Stimulated activated CD8-positive, alpha-beta memory T cell treated with anti-CD3 and anti-CD28 coated beads, Interleukin-15, amount 100 ng/mL, for 24 hours (primary cell): Measurements from ENCODE around the gene KLF6.

Experiments
- DNase-seq: peaks from one replicate; pipeline ENCODE4 v3.0.0-alpha.2; 2020; ENCODE audit warnings: low read depth

The KLF6 gene

GRCh38 chr10:3787816-3788215 lies 2.8 kb upstream of the KLF6 start:
- DNase-seq = no peak

GRCh38 chr10:3787016-3787400 lies 2.0 kb upstream of the KLF6 start:
- no peak for DNase-seq

- DNase-seq = no peak
These were observed 1.4 kb upstream of the KLF6 start for GRCh38 chr10:3786295-3787015.

- no peak for DNase-seq
These were observed 852 bp upstream of the KLF6 start for GRCh38 chr10:3785851-3786271.

GRCh38 chr10:3785251-3785850 lies 342 bp upstream of the KLF6 start:
- DNase-seq = peak; percentile 95

GRCh38 chr10:3783682-3784432 lies 1.2 kb downstream of the KLF6 start:
- no peak for DNase-seq

GRCh38 chr10:3783316-3783681 lies 1.7 kb downstream of the KLF6 start:
- DNase-seq = no peak

GRCh38 chr10:3782451-3783315 lies 2.3 kb downstream of the KLF6 start:
- no peak for DNase-seq

- DNase-seq = no peak
These were observed 2.9 kb downstream of the KLF6 start for GRCh38 chr10:3782146-3782450.

GRCh38 chr10:3781468-3782145 lies 3.4 kb downstream of the KLF6 start:
- DNase-seq = no peak

- DNase-seq = no peak
These were observed 4.1 kb downstream of the KLF6 start for GRCh38 chr10:3780771-3781467.

GRCh38 chr10:3780021-3780770 lies 4.8 kb downstream of the KLF6 start:
- no peak for DNase-seq

- no peak for DNase-seq
These were observed 5.8 kb downstream of the KLF6 start for GRCh38 chr10:3779158-3779741.

- no peak for DNase-seq
These were observed 6.3 kb downstream of the KLF6 start for GRCh38 chr10:3778692-3779157.

GRCh38 chr10:3777981-3778691 lies 6.9 kb downstream of the KLF6 start:
- DNase-seq = no peak

- no peak for DNase-seq
These were observed 8.0 kb downstream of the KLF6 start for GRCh38 chr10:3776796-3777571.

GRCh38 chr10:3775696-3776551 lies 9.1 kb downstream of the KLF6 start:
- no peak for DNase-seq
